GM18526 (cell line): ENCODE results near the gene STARD5.
A peak's percentile ranks its signal among the peaks of the same experiment; 100 is the strongest.

Source experiments
- POLR2A ChIP-seq: IDR thresholded peaks from 3 replicates; pipeline ENCODE4 v1.6.1; 2011; ENCODE audit not compliant: insufficient read length; ENCODE audit errors: extremely low read depth

STARD5 gene

GRCh38 chr15:81323944-81324881 is at the start of gene STARD5:
TSS of gene STARD5 (minus strand) at chr15:81324141. CDS start at chr15:81324099, 42 bp downstream.
- peak; percentile 76 for TF ChIP-seq POLR2A

GRCh38 chr15:81373176-81373575 is 49.2 kb upstream of the STARD5 start:
- no peak for TF ChIP-seq POLR2A

DNA sequence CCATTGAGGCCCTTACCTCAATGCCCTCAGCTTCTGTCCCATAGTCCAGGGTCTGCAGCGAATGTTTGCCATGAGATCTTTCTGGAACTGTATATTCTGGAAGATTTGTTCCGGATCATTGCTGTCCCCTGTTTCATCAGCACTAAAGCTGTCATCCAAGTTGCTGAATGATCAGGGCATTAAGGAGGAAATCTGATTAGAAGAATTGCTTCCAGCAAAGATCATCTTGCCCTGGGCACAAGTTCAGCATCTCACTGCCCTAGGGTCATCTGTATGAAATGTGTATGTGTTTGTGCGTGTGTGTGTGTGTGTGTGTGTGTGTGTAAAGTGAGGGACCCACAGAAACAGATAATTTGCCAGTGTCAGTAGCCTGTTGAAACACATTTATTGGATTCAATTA is 48.6 kb upstream of the STARD5 start:
- TF ChIP-seq POLR2A = no peak

GRCh38 chr15:81363718-81364500 is 40.0 kb upstream of the STARD5 start:
- TF ChIP-seq POLR2A = no peak

- TF ChIP-seq POLR2A = no peak
Observed at GRCh38 chr15:81363276-81363675, 39.3 kb upstream of the STARD5 start.

GRCh38 chr15:81362790-81363189 is 38.8 kb upstream of the STARD5 start:
- no peak for TF ChIP-seq POLR2A

- TF ChIP-seq POLR2A = no peak
Observed at GRCh38 chr15:81361891-81362290, 38.0 kb upstream of the STARD5 start.

GRCh38 chr15:81360491-81360890 is 36.5 kb upstream of the STARD5 start:
- no peak for TF ChIP-seq POLR2A

- TF ChIP-seq POLR2A = no peak
Observed at GRCh38 chr15:81358248-81358647, 34.3 kb upstream of the STARD5 start.

DNA sequence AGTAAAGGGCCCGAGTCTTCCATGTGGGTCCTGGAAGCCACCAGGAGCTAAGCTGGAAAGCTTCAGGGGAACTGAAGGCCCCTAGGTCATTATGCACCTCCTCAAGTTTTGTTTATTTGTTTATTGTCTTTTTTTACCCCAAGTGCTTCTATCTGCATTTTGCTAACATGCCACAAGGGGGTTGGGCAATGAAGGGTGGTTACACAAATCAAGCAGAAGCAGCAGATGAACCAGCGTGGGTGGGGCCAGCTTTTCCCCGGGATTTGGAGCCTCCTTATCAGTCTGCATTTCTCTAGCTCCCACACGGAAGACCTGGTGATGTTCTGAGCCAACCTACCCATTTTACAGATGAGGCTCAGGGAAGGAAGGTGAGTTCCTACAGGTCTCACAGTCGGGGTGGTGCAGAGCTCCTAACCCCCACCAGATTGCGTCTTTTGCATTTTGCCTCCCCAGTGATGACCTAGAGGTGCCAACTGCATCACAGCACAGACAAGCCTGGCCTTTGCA is 33.3 kb upstream of the STARD5 start:
- no peak for TF ChIP-seq POLR2A

GRCh38 chr15:81356252-81356651 is 32.3 kb upstream of the STARD5 start:
- no peak for TF ChIP-seq POLR2A

GRCh38 chr15:81351651-81352050 is 27.7 kb upstream of the STARD5 start:
- TF ChIP-seq POLR2A = no peak

DNA sequence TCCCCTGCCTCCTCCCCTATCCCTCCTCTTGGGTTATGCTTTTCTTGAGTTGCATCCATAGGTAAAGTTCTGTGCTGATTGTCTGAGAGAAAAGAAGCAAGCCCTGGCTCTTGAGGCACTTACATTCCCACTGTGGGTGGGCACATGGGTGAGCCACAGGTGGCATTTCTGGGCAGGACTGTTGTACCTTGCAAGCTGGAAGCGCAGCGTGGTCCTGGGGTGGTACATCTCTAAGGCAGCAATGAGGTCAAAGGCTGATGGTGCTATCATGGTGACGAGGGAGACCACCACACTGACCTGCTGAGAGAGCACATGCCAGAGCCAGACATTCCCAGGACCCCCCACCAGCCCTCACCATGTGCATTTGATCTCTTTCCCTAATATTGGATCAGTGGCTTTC is 25.3 kb upstream of the STARD5 start:
- TF ChIP-seq POLR2A = no peak

GRCh38 chr15:81347910-81348309 is 24.0 kb upstream of the STARD5 start:
- TF ChIP-seq POLR2A = no peak

- TF ChIP-seq POLR2A = no peak
Observed at GRCh38 chr15:81346611-81347010, 22.7 kb upstream of the STARD5 start.

- no peak for TF ChIP-seq POLR2A
Observed at GRCh38 chr15:81343371-81343770, 19.4 kb upstream of the STARD5 start.
